ENCODE data around the gene TMX4.

GRCh38 chr20:8065691-8066090, 46.1 kb upstream of the TMX4 start:
- TF ChIP-seq EZH2 (IDR thresholded peaks at IDR 0.05; ENCODE audit: insufficient read depth, poor library complexity, severe bottlenecking) (no peak), EZH2phosphoT487 (IDR thresholded peaks at IDR 0.05; ENCODE audit: insufficient read depth, low read depth) (no peak)
